ENCODE measurements around the gene ANO10. TPM values are rescaled to one million over a fixed set of nuclear protein-coding genes. Genes with fewer than 3 reads are reported as not detected.

The ANO10 gene
- total and polyA plus RNA-seq, 2 of the 8 experiments (the other 6 are each of a cell fraction or from before 2014, with no cell fraction given): 38.0 to 53.2 TPM

- Histone ChIP-seq H3K9me3 (ENCODE audit: insufficient read depth in 2 of 2, low read depth in 1 of 2, low read length in 1 of 2) (no peaks in the 10 kb centered on the region), H3K4me1 (replicated peaks in 1 of 4; ENCODE audit: control insufficient read depth in 3 of 4, insufficient read depth in 4 of 4, low read length in 3 of 4) (peaks cover 0 to 10% (median 5%) of the 10 kb centered on the region in 4 experiments; a peak in 5 of 7 replicates), H2BK20ac (ENCODE audit: low read length) (no peak overlapping the region), H3K27ac (ENCODE audit: low read depth, low read length) (no peak overlapping the region), H4K5ac (ENCODE audit: insufficient read length, low read depth, low read length) (no peak overlapping the region), H4K8ac (ENCODE audit: extremely low read depth, insufficient read depth, low read length) (no peak overlapping the region), H2AFZ (ENCODE audit: low read length) (no peak overlapping the region), H2AK5ac (ENCODE audit: low read depth, low read length) (no peak overlapping the region), H2BK12ac (ENCODE audit: low read depth, low read length) (no peak overlapping the region), H3K27me3 (replicated peaks in 1 of 4; ENCODE audit: control insufficient read depth in 3 of 4, extremely low read depth in 1 of 4, insufficient read depth in 3 of 4, low read length in 3 of 4) (peaks cover 0 to 4% (median 1%) of the 10 kb centered on the region in 4 experiments; a peak in 2 of 7 replicates), H4K91ac (replicated peaks; ENCODE audit: insufficient read length, low read length) (no peak overlapping the region), H3K4ac (replicated peaks; ENCODE audit: insufficient read length, low read depth, low read length) (no peak overlapping the region), H2BK5ac (ENCODE audit: low read depth, low read length) (no peak overlapping the region), H3K36me3 (ENCODE audit: control insufficient read depth in 2 of 4, insufficient read depth in 4 of 4, low read length in 3 of 4) (peaks cover 0 to 5% (median 0%) of the 10 kb centered on the region in 4 experiments; a peak in 2 of 8 replicates), H3K18ac (ENCODE audit: extremely low read depth, low read length) (no peak overlapping the region), H3K14ac (ENCODE audit: insufficient read length) (no peak overlapping the region), H3K23ac (ENCODE audit: insufficient read length) (no peak overlapping the region), H3K23me2 (ENCODE audit: low read depth, low read length) (no peaks in the 10 kb centered on the region), H3K4me2 (ENCODE audit: insufficient read depth in 1 of 2, low read depth in 2 of 2, low read length in 2 of 2) (no peak overlapping the region), H2BK120ac (replicated peaks; ENCODE audit: low read depth, low read length) (no peak overlapping the region), H3K79me2 (ENCODE audit: control insufficient read depth in 1 of 2, insufficient read depth in 2 of 2, low read length in 2 of 2) (no peaks in the 10 kb centered on the region), H2BK15ac (ENCODE audit: low read length) (no peak overlapping the region), H3K79me1 (ENCODE audit: low read depth, low read length) (peaks cover 3% of the 10 kb centered on the region; the same call in 1 of the 2 replicates), H3K9ac (replicated peaks in 1 of 4; ENCODE audit: extremely low read depth in 1 of 4, low read depth in 3 of 4, low read length in 3 of 4) (no peak overlapping the region), H3K4me3 (ENCODE audit: extremely low read depth in 1 of 4, insufficient read depth in 2 of 4, low read depth in 3 of 4, low read length in 4 of 4) (no peak overlapping the region), H4K20me1 (replicated peaks in 1 of 2; ENCODE audit: control insufficient read depth in 1 of 2, insufficient read depth in 2 of 2, low read length in 2 of 2) (peaks cover 0 to 3% of the 10 kb centered on the region in 2 experiments), H3K56ac (replicated peaks; ENCODE audit: insufficient read length, low read depth, low read length) (no peak overlapping the region)
- CTCF ChIA-PET (ENCODE audit: partially characterized antibody): no interaction called here
- 88% methylated on average over 14 of the region's 14 CpGs; no CpG with 5 or more reads in 1 of the 2 experiments for WGBS, 2 experiments (ENCODE audit: extremely low coverage in 1 of 2, insufficient coverage in 1 of 2, insufficient read length in 1 of 2, insufficient replicate concordance in 2 of 2, low coverage in 1 of 2, low lambda C conversion rate in 2 of 2, missing lambda C conversion rate in 1 of 2)
- FAIRE-seq (no peak), DNase-seq (ENCODE audit: low read depth in 1 of 2, low spot score in 2 of 2) (no peak)
- no peak for TF ChIP-seq RFX5 (IDR thresholded peaks at IDR 0.05; ENCODE audit: borderline replicate concordance, low read depth, low read length)
- TF ChIP-seq USF2 (IDR thresholded peaks at IDR 0.05; ENCODE audit: low read length): no peak
- POLR2A ChIA-PET (ENCODE audit: partially characterized antibody): no interaction called here
Observed at GRCh38 chr3:43364926-43365325, 256.9 kb downstream of the ANO10 start.

All from H1 (cell line).